ENCODE data around the gene ART3. TPM values are rescaled to one million over a fixed set of nuclear protein-coding genes. Genes with fewer than 3 reads are reported as not detected.

Gene ART3
- polyA plus RNA-seq, 4 donors, result 0.19 to 0.81 (median 0.60) TPM; not detected in 1

GRCh38 chr4:76060506-76060905, 14.0 kb upstream of the ART3 start:
- DNase-seq (no peak), FAIRE-seq (no peak)
- Histone ChIP-seq H3K27me3 (ENCODE audit: control insufficient read depth in 3 of 3, insufficient read depth in 3 of 3, low read length in 3 of 3) (no peaks in the 10 kb centered on the region), H3K36me3 (ENCODE audit: control insufficient read depth in 3 of 3, insufficient read depth in 2 of 3, low read depth in 1 of 3, low read length in 3 of 3) (no peaks in the 10 kb centered on the region), H3K4me1 (ENCODE audit: control insufficient read depth in 3 of 3, insufficient read depth in 2 of 3, low read depth in 1 of 3, low read length in 2 of 3) (peaks cover 0 to 2% (median 0%) of the 10 kb centered on the region in 3 donors), H3K27ac (ENCODE audit: low read depth in 1 of 3, low read length in 2 of 3) (no peak overlapping the region), H3K4me3 (ENCODE audit: low read depth in 1 of 3, low read length in 3 of 3) (no peak overlapping the region), H3K9me3 (ENCODE audit: control insufficient read depth in 2 of 2, insufficient read depth in 1 of 2, low read depth in 1 of 2, low read length in 1 of 2) (no peaks in the 10 kb centered on the region)

GRCh38 chr4:76061421-76061820, 13.1 kb upstream of the ART3 start:
- no peak for FAIRE-seq
- no peak overlapping the region for H3K27ac ChIP-seq (ENCODE audit: low read depth in 1 of 3, low read length in 2 of 3)
- no peaks in the 10 kb centered on the region for H3K9me3 ChIP-seq (ENCODE audit: control insufficient read depth in 2 of 2, insufficient read depth in 1 of 2, low read depth in 1 of 2, low read length in 1 of 2)
- no peaks in the 10 kb centered on the region for H3K27me3 ChIP-seq (ENCODE audit: control insufficient read depth in 3 of 3, insufficient read depth in 3 of 3, low read length in 3 of 3)
- no peaks in the 10 kb centered on the region for H3K36me3 ChIP-seq (ENCODE audit: control insufficient read depth in 3 of 3, insufficient read depth in 2 of 3, low read depth in 1 of 3, low read length in 3 of 3)
- H3K4me1 ChIP-seq (ENCODE audit: control insufficient read depth in 3 of 3, insufficient read depth in 2 of 3, low read depth in 1 of 3, low read length in 2 of 3), result no peaks in the 10 kb centered on the region
- 71 to 92% (median 89%) methylated on average over 1 of the region's 1 CpG for WGBS, 3 donors
- H3K4me3 ChIP-seq (ENCODE audit: low read depth in 1 of 3, low read length in 3 of 3), result no peak overlapping the region
- DNase-seq, result no peak

GRCh38 chr4:76061982-76062381, 12.5 kb upstream of the ART3 start:
- 37 to 63% (median 56%) methylated on average over 1 of the region's 1 CpG for WGBS, 3 donors
- H3K4me3 ChIP-seq (ENCODE audit: low read depth in 1 of 3, low read length in 3 of 3), result no peak overlapping the region
- no peaks in the 10 kb centered on the region for H3K9me3 ChIP-seq (ENCODE audit: control insufficient read depth in 2 of 2, insufficient read depth in 1 of 2, low read depth in 1 of 2, low read length in 1 of 2)
- no peak for DNase-seq
- FAIRE-seq, result no peak
- no peaks in the 10 kb centered on the region for H3K36me3 ChIP-seq (ENCODE audit: control insufficient read depth in 3 of 3, insufficient read depth in 2 of 3, low read depth in 1 of 3, low read length in 3 of 3)
- no peak overlapping the region for H3K27ac ChIP-seq (ENCODE audit: low read depth in 1 of 3, low read length in 2 of 3)
- H3K4me1 ChIP-seq (ENCODE audit: control insufficient read depth in 3 of 3, insufficient read depth in 2 of 3, low read depth in 1 of 3, low read length in 2 of 3), result no peaks in the 10 kb centered on the region
- no peaks in the 10 kb centered on the region for H3K27me3 ChIP-seq (ENCODE audit: control insufficient read depth in 3 of 3, insufficient read depth in 3 of 3, low read length in 3 of 3)

- FAIRE-seq, result no peak
- Histone ChIP-seq H3K4me3 (ENCODE audit: low read depth in 1 of 3, low read length in 3 of 3) (no peak overlapping the region), H3K4me1 (ENCODE audit: control insufficient read depth in 3 of 3, insufficient read depth in 2 of 3, low read depth in 1 of 3, low read length in 2 of 3) (no peaks in the 10 kb centered on the region), H3K27me3 (ENCODE audit: control insufficient read depth in 3 of 3, insufficient read depth in 3 of 3, low read length in 3 of 3) (no peaks in the 10 kb centered on the region), H3K27ac (ENCODE audit: low read depth in 1 of 3, low read length in 2 of 3) (no peak overlapping the region), H3K9me3 (ENCODE audit: control insufficient read depth in 2 of 2, insufficient read depth in 1 of 2, low read depth in 1 of 2, low read length in 1 of 2) (no peaks in the 10 kb centered on the region), H3K36me3 (ENCODE audit: control insufficient read depth in 3 of 3, insufficient read depth in 2 of 3, low read depth in 1 of 3, low read length in 3 of 3) (no peaks in the 10 kb centered on the region)
- WGBS, 3 donors, result 74 to 80% (median 77%) methylated on average over 3 of the region's 3 CpGs
- DNase-seq, result no peak
These were observed 8.0 kb upstream of the ART3 start for GRCh38 chr4:76066546-76066945.

GRCh38 chr4:76067652-76068286, 6.7 kb upstream of the ART3 start:
- FAIRE-seq, result peak; percentile 53

GRCh38 chr4:76072760-76073159, 1.7 kb upstream of the ART3 start:
- Histone ChIP-seq H3K27me3 (ENCODE audit: control insufficient read depth in 3 of 3, insufficient read depth in 3 of 3, low read length in 3 of 3) (no peaks in the 10 kb centered on the region), H3K4me3 (ENCODE audit: low read depth in 1 of 3, low read length in 3 of 3) (no peak overlapping the region), H3K4me1 (ENCODE audit: control insufficient read depth in 3 of 3, insufficient read depth in 2 of 3, low read depth in 1 of 3, low read length in 2 of 3) (no peaks in the 10 kb centered on the region), H3K9me3 (ENCODE audit: control insufficient read depth in 2 of 2, insufficient read depth in 1 of 2, low read depth in 1 of 2, low read length in 1 of 2) (no peaks in the 10 kb centered on the region), H3K36me3 (ENCODE audit: control insufficient read depth in 3 of 3, insufficient read depth in 2 of 3, low read depth in 1 of 3, low read length in 3 of 3) (no peaks in the 10 kb centered on the region), H3K27ac (ENCODE audit: low read depth in 1 of 3, low read length in 2 of 3) (no peak overlapping the region)
- FAIRE-seq (no peak), DNase-seq (no peak)
- 70 to 92% (median 88%) methylated on average over 4 of the region's 4 CpGs for WGBS, 3 donors

More at GRCh38 chr4:76067652-76068286, 6.7 kb upstream of the ART3 start:
- H3K4me1 ChIP-seq (ENCODE audit: control insufficient read depth in 3 of 3, insufficient read depth in 2 of 3, low read depth in 1 of 3, low read length in 2 of 3), result no peaks in the 10 kb centered on the region
- H3K36me3 ChIP-seq (ENCODE audit: control insufficient read depth in 3 of 3, insufficient read depth in 2 of 3, low read depth in 1 of 3, low read length in 3 of 3), result no peaks in the 10 kb centered on the region
- no peaks in the 10 kb centered on the region for H3K27me3 ChIP-seq (ENCODE audit: control insufficient read depth in 3 of 3, insufficient read depth in 3 of 3, low read length in 3 of 3)
- WGBS, 3 donors, result 0 to 3% (median 0%) methylated on average over 2 of the region's 2 CpGs
- H3K27ac ChIP-seq (ENCODE audit: low read depth in 1 of 3, low read length in 2 of 3), result no peak overlapping the region
- peak; percentile 82 to 84 for DNase-seq
- no peak overlapping the region for H3K4me3 ChIP-seq (ENCODE audit: low read depth in 1 of 3, low read length in 3 of 3)
- no peaks in the 10 kb centered on the region for H3K9me3 ChIP-seq (ENCODE audit: control insufficient read depth in 2 of 2, insufficient read depth in 1 of 2, low read depth in 1 of 2, low read length in 1 of 2)

GRCh38 chr4:76074993-76075600, 588 bp downstream of the ART3 start:
- Histone ChIP-seq H3K27ac (ENCODE audit: low read depth in 1 of 3, low read length in 2 of 3) (no peak overlapping the region), H3K36me3 (ENCODE audit: control insufficient read depth in 3 of 3, insufficient read depth in 2 of 3, low read depth in 1 of 3, low read length in 3 of 3) (no peaks in the 10 kb centered on the region), H3K9me3 (ENCODE audit: control insufficient read depth in 2 of 2, insufficient read depth in 1 of 2, low read depth in 1 of 2, low read length in 1 of 2) (no peaks in the 10 kb centered on the region), H3K4me1 (ENCODE audit: control insufficient read depth in 3 of 3, insufficient read depth in 2 of 3, low read depth in 1 of 3, low read length in 2 of 3) (no peaks in the 10 kb centered on the region), H3K27me3 (ENCODE audit: control insufficient read depth in 3 of 3, insufficient read depth in 3 of 3, low read length in 3 of 3) (no peaks in the 10 kb centered on the region), H3K4me3 (ENCODE audit: low read depth in 1 of 3, low read length in 3 of 3) (no peak overlapping the region)
- FAIRE-seq (no peak), DNase-seq (no peak)
- 68 to 77% (median 70%) methylated on average over 4 of the region's 4 CpGs for WGBS, 3 donors

- FAIRE-seq, result no peak
- DNase-seq, result no peak
- no peaks in the 10 kb centered on the region for H3K36me3 ChIP-seq (ENCODE audit: control insufficient read depth in 3 of 3, insufficient read depth in 2 of 3, low read depth in 1 of 3, low read length in 3 of 3)
These were observed 3.6 kb downstream of the ART3 start for GRCh38 chr4:76078033-76078613.

More at GRCh38 chr4:76078033-76078613, 3.6 kb downstream of the ART3 start:
- no peak overlapping the region for H3K4me3 ChIP-seq (ENCODE audit: low read depth in 1 of 3, low read length in 3 of 3)
- H3K27ac ChIP-seq (ENCODE audit: low read depth in 1 of 3, low read length in 2 of 3), result no peak overlapping the region
- H3K9me3 ChIP-seq (ENCODE audit: control insufficient read depth in 2 of 2, insufficient read depth in 1 of 2, low read depth in 1 of 2, low read length in 1 of 2), result no peaks in the 10 kb centered on the region
- peaks cover 0 to 3% (median 0%) of the 10 kb centered on the region in 3 donors for H3K27me3 ChIP-seq (ENCODE audit: control insufficient read depth in 3 of 3, insufficient read depth in 3 of 3, low read length in 3 of 3)
- 70 to 80% (median 78%) methylated on average over 4 of the region's 4 CpGs for WGBS, 3 donors
- H3K4me1 ChIP-seq (ENCODE audit: control insufficient read depth in 3 of 3, insufficient read depth in 2 of 3, low read depth in 1 of 3, low read length in 2 of 3), result no peaks in the 10 kb centered on the region
